ENCODE measurements around the gene RIMS3. TPM values are rescaled to one million over a fixed set of nuclear protein-coding genes. Genes with fewer than 3 reads are reported as not detected.
"Not testable (repeated sequence)": the region's sequence is repeated elsewhere in the genome, so short reads cannot be mapped to it uniquely, and the experiment has no call there.

The RIMS3 gene
- total and polyA plus RNA-seq, 4 donors, result 4.9 to 18.3 (median 11.5) TPM

DNA sequence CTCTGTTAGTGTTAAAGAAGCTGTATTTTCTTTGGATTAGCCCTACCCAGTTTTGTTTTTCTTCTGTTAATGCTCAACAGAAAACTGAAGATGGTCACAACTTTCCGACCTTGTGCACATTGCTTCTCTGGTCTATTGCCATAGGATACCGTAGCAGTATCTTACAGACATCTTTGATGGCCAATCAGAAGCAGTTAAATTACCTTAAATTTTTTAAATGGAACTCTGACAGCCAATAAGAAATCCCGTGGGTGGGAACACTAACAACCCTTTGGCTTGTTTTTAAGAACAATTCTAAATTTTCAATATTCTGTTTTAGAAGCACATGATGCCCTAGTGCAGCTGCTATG, 43.2 kb upstream of the RIMS3 start:
- peak; percentile 39 for ATAC-seq (ENCODE audit: low FRiP score)
- WGBS, 2 donors, result 0 to 1% methylated on average over 3 of the region's 3 CpGs
- no peaks in the 10 kb centered on the region for H3K9me3 ChIP-seq (ENCODE audit: control insufficient read depth, low read length)
- intact Hi-C loops (cut with DNase I), result loop anchor here in 1 of 2 donors (10.0 kb wide), 1 partner anchor 56 kb away; no protein-coding TSS in a partner anchor
- no peaks in the 10 kb centered on the region for H3K27me3 ChIP-seq (ENCODE audit: control insufficient read depth in 1 of 2, insufficient read depth in 2 of 2, low read length in 1 of 2)
- no peak for DNase-seq
- H3K4me1 ChIP-seq (ENCODE audit: control insufficient read depth in 1 of 2, insufficient read depth in 2 of 2, low read length in 2 of 2), result peaks cover 3 to 7% of the 10 kb centered on the region in 2 donors
- no peaks in the 10 kb centered on the region for H3K36me3 ChIP-seq (ENCODE audit: control insufficient read depth in 1 of 2, insufficient read depth in 2 of 2, low read length in 1 of 2)
- peak overlapping the region; percentile 67 to 83 for H3K27ac ChIP-seq (ENCODE audit: low read depth in 1 of 2, low read length in 2 of 2)
- H3K4me3 ChIP-seq (ENCODE audit: low read length in 2 of 2), result peak overlapping the region; percentile 82 to 95

DNA sequence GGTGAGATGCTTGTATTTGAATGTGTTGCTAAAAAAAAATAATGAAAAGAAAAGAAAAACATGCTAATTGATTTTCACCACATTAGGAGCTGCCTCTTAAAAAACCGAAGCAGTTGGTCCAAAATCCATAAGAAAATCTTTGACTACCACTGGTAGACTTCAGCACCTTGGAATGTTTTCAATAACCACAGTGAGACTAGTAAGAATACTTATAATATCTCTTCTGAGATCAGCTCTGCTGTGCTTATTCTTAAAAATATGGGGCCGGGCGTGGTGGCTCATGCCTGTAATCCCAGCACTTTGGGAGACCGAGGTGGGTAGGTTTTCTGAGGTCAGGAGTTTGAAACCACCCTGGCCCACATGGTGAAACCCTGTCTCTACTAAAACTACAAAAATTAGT, 41.1 kb upstream of the RIMS3 start:
- Histone ChIP-seq H3K27me3 (ENCODE audit: control insufficient read depth in 1 of 2, insufficient read depth in 2 of 2, low read length in 1 of 2) (no peaks in the 10 kb centered on the region), H3K36me3 (ENCODE audit: control insufficient read depth in 1 of 2, insufficient read depth in 2 of 2, low read length in 1 of 2) (no peaks in the 10 kb centered on the region), H3K4me3 (ENCODE audit: low read length in 2 of 2) (no peak overlapping the region), H3K27ac (ENCODE audit: low read depth in 1 of 2, low read length in 2 of 2) (no peak overlapping the region), H3K9me3 (ENCODE audit: control insufficient read depth, low read length) (no peaks in the 10 kb centered on the region), H3K4me1 (ENCODE audit: control insufficient read depth in 1 of 2, insufficient read depth in 2 of 2, low read length in 2 of 2) (peaks cover 3 to 7% of the 10 kb centered on the region in 2 donors)
- WGBS, 2 donors, result 53 to 80% methylated on average over 4 of the region's 4 CpGs
- no peak for ATAC-seq (ENCODE audit: low FRiP score)
- intact Hi-C loops (cut with DNase I), result loop anchor here in 1 of 2 donors (10.0 kb wide), 1 partner anchor 58 kb away; no protein-coding TSS in a partner anchor
- no peak for DNase-seq

DNA sequence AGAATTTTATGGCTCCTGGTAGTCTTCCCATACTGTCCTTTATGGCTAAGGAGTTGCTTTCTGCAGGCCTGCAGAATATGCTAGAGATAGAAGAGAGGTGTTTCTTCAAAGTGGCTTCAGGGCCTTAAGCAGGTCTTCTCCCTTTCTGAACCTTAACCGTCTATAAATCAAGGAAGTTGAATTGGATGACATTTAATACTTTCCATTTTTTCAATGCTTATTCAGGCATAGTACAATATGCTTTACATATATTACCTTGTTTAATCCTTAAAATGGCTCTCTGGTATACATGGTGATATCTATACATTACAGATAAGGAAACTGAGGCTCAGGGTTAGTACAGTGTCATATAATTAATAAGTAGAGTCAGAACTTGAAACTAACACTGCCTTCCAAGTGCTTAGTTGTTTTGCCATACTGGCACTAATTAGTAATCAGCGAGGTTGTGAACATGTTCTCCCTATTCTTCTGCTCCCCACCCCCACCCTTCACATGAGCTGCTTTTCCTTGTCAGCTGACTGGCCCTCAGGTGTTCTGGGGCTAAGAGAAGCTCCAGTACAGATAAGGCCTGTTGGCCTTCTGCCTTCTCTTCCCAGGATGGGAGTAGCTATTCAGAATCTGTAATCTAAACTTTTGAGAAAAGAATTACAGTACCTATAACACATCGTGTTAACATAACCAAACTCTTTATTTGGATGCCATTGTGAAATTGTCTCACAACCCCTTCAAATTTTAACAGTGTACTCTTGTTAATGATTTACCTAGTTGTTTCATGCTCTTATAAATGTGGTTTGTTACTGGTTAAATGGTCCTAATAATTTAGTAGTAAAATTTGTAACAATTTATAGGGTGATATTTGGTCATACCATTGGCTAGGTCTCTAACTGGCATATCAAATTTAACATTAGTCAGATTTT, 39.6 kb upstream of the RIMS3 start:
- DNase-seq (no peak), ATAC-seq (ENCODE audit: low FRiP score) (no peak)
- H3K4me1 ChIP-seq (ENCODE audit: control insufficient read depth in 1 of 2, insufficient read depth in 2 of 2, low read length in 2 of 2), result peaks cover 0 to 4% of the 10 kb centered on the region in 2 donors
- no peak overlapping the region for H3K27ac ChIP-seq (ENCODE audit: low read depth in 1 of 2, low read length in 2 of 2)
- H3K4me3 ChIP-seq (ENCODE audit: low read length in 2 of 2), result no peak overlapping the region
- no peaks in the 10 kb centered on the region for H3K36me3 ChIP-seq (ENCODE audit: control insufficient read depth in 1 of 2, insufficient read depth in 2 of 2, low read length in 1 of 2)
- H3K9me3 ChIP-seq (ENCODE audit: control insufficient read depth, low read length), result no peaks in the 10 kb centered on the region
- 90 to 96% methylated on average over 3 of the region's 3 CpGs for WGBS, 2 donors
- no peaks in the 10 kb centered on the region for H3K27me3 ChIP-seq (ENCODE audit: control insufficient read depth in 1 of 2, insufficient read depth in 2 of 2, low read length in 1 of 2)
- intact Hi-C loops (cut with DNase I), result loop anchor here in 1 of 2 donors (10.0 kb wide), 1 partner anchor 60 kb away; no protein-coding TSS in a partner anchor

DNA sequence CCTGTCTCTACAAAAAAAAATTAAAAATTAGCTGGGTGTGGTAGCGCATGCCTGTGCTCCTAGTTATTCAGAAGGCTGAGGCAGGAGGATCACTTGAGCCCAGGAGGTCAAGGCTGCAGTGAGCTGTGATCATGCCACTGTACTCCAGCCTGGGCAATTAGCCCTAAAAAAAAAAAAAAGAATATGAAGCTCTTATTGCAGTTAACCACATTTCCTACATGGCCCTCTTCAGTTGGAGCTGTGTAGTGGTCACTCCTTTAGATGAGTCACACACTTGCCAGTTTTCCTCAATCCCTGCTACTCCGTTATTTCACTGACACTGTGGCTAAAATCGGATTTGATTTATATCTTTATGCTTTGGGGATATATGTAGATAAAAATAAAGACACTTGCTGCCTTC, 37.8 kb upstream of the RIMS3 start:
- Histone ChIP-seq H3K27ac (ENCODE audit: low read depth in 1 of 2, low read length in 2 of 2) (no peak overlapping the region), H3K9me3 (ENCODE audit: control insufficient read depth, low read length) (no peaks in the 10 kb centered on the region), H3K36me3 (ENCODE audit: control insufficient read depth in 1 of 2, insufficient read depth in 2 of 2, low read length in 1 of 2) (no peaks in the 10 kb centered on the region), H3K4me3 (ENCODE audit: low read length in 2 of 2) (no peak overlapping the region), H3K27me3 (ENCODE audit: control insufficient read depth in 1 of 2, insufficient read depth in 2 of 2, low read length in 1 of 2) (no peaks in the 10 kb centered on the region), H3K4me1 (ENCODE audit: control insufficient read depth in 1 of 2, insufficient read depth in 2 of 2, low read length in 2 of 2) (peaks cover 0 to 3% of the 10 kb centered on the region in 2 donors)
- WGBS, 2 donors, result 67 to 71% methylated on average over 3 of the region's 3 CpGs
- ATAC-seq (ENCODE audit: low FRiP score), result no peak
- DNase-seq, result no peak
- intact Hi-C loops (cut with DNase I), result loop anchor here in 1 of 2 donors (10.0 kb wide), 1 partner anchor 61 kb away; no protein-coding TSS in a partner anchor

DNA sequence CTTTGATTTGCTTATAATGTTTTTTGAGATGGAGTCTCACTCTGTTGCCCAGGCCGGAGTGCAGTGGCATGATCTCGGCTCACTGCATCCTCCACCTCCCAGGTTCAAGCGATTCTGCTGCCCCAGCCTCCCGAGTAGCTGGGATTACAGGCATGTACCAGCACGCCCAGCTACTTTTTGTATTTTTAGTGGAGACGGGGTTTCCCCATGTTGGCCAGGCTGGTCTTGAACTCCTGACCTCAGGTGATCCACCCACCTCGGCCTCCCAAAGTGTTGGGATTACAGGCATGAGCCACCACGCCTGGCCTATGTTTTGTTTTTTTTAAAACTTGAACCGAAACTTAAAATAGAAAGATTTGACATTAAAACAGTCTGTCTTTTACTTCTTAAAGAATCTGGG, 37.3 kb upstream of the RIMS3 start:
- H3K27me3 ChIP-seq (ENCODE audit: control insufficient read depth in 1 of 2, insufficient read depth in 2 of 2, low read length in 1 of 2), result not testable (repeated sequence)

DNA sequence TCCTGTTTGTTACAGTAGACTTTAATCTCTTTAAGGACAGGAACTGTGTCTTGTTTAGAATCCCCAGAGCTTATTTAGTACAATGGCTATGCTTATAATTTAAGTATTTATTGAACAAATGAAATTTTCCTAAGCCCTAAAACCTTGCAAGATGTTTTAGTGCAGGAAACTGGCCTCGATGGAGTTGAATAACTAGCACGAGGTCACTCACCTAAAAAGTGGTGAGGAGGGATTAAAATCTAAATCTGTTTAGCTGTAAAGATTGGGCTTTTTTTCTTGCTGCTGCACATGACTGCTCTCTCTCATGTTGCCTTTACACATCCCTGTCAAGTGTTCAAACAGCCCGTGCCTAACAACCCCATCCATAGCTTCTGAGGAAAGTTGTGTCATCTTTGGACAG, 36.2 kb upstream of the RIMS3 start:
- ATAC-seq (ENCODE audit: low FRiP score), result no peak
- WGBS, 2 donors, result 53 to 63% methylated on average over 3 of the region's 3 CpGs

More for the DNA sequence above, 37.3 kb upstream of the RIMS3 start:
- H3K36me3 ChIP-seq (ENCODE audit: control insufficient read depth in 1 of 2, insufficient read depth in 2 of 2, low read length in 1 of 2); H3K4me3 ChIP-seq (ENCODE audit: low read length in 2 of 2); DNase-seq; ATAC-seq (ENCODE audit: low FRiP score); H3K4me1 ChIP-seq (ENCODE audit: control insufficient read depth in 1 of 2, insufficient read depth in 2 of 2, low read length in 2 of 2); H3K27ac ChIP-seq (ENCODE audit: low read depth in 1 of 2, low read length in 2 of 2); H3K9me3 ChIP-seq (ENCODE audit: control insufficient read depth, low read length): not testable (repeated sequence)
- intact Hi-C loops (cut with DNase I), result loop anchor here in 1 of 2 donors (10.0 kb wide), 1 partner anchor 62 kb away; no protein-coding TSS in a partner anchor
- 72 to 75% methylated on average over 9 of the region's 9 CpGs for WGBS, 2 donors

DNA sequence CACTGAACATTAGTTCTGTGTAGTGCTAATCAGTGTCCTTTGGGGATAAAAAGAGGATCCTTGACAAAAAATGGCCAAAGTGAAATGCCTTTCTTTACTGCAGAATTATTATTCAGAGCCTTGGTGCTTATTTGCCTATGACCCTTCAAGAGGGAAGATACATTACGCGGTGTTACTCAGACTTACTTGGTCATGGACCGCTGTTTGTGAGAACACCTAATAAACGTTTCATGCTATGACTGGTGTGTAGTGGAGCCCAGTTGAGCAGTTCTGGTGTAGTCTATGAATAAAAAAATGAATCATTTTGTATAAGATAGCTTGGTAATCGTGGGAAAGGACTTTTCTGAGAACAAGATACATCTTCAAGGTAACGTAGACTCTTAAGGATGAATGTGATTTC, 34.3 kb upstream of the RIMS3 start:
- Histone ChIP-seq H3K4me3 (ENCODE audit: low read length in 2 of 2) (no peak overlapping the region), H3K27me3 (ENCODE audit: control insufficient read depth in 1 of 2, insufficient read depth in 2 of 2, low read length in 1 of 2) (no peaks in the 10 kb centered on the region), H3K9me3 (ENCODE audit: control insufficient read depth, low read length) (no peaks in the 10 kb centered on the region), H3K36me3 (ENCODE audit: control insufficient read depth in 1 of 2, insufficient read depth in 2 of 2, low read length in 1 of 2) (no peaks in the 10 kb centered on the region), H3K27ac (ENCODE audit: low read depth in 1 of 2, low read length in 2 of 2) (peak overlapping the region in 1 of 2 donors; percentile 82), H3K4me1 (ENCODE audit: control insufficient read depth in 1 of 2, insufficient read depth in 2 of 2, low read length in 2 of 2) (peaks cover 0 to 3% of the 10 kb centered on the region in 2 donors)
- ATAC-seq (ENCODE audit: low FRiP score), result no peak
- 87 to 90% methylated on average over 6 of the region's 6 CpGs for WGBS, 2 donors
- no peak for DNase-seq
- intact Hi-C loops (cut with DNase I), result loop anchor here (10.0 kb wide), 2 partner anchors 65 to 105 kb away; no protein-coding TSS in a partner anchor

More for the DNA sequence above, 36.2 kb upstream of the RIMS3 start:
- peaks cover 0 to 3% of the 10 kb centered on the region in 2 donors for H3K4me1 ChIP-seq (ENCODE audit: control insufficient read depth in 1 of 2, insufficient read depth in 2 of 2, low read length in 2 of 2)
- H3K27me3 ChIP-seq (ENCODE audit: control insufficient read depth in 1 of 2, insufficient read depth in 2 of 2, low read length in 1 of 2), result no peaks in the 10 kb centered on the region
- DNase-seq, result no peak
- H3K4me3 ChIP-seq (ENCODE audit: low read length in 2 of 2), result no peak overlapping the region
- no peaks in the 10 kb centered on the region for H3K36me3 ChIP-seq (ENCODE audit: control insufficient read depth in 1 of 2, insufficient read depth in 2 of 2, low read length in 1 of 2)
- no peak overlapping the region for H3K27ac ChIP-seq (ENCODE audit: low read depth in 1 of 2, low read length in 2 of 2)
- no peaks in the 10 kb centered on the region for H3K9me3 ChIP-seq (ENCODE audit: control insufficient read depth, low read length)
- intact Hi-C loops (cut with DNase I), result loop anchor here in 1 of 2 donors (10.0 kb wide), 1 partner anchor 63 kb away; no protein-coding TSS in a partner anchor

DNA sequence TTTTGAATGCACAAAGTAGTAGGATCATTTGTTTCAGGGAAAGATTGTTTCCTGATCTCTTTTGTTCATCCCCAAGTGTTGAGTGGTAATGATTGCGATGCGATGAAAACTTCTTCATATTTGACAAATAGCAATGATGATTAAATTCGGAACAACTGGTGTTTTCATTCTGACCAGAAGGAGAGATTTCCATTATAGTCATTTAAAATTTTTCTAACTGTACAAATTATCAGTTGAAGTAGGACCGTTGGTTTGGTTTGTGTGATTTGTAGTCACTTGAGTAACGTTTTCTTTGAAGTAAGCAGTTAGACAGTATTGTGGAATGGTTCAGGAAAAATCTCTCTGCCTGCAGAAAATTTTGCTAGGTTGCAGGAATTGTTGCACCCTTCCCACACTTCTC, 32.0 kb upstream of the RIMS3 start:
- no peak for DNase-seq
- Histone ChIP-seq H3K27me3 (ENCODE audit: control insufficient read depth in 1 of 2, insufficient read depth in 2 of 2, low read length in 1 of 2) (no peaks in the 10 kb centered on the region), H3K4me3 (ENCODE audit: low read length in 2 of 2) (no peak overlapping the region), H3K9me3 (ENCODE audit: control insufficient read depth, low read length) (no peaks in the 10 kb centered on the region), H3K4me1 (ENCODE audit: control insufficient read depth in 1 of 2, insufficient read depth in 2 of 2, low read length in 2 of 2) (peaks cover 0 to 8% of the 10 kb centered on the region in 2 donors), H3K27ac (ENCODE audit: low read depth in 1 of 2, low read length in 2 of 2) (no peak overlapping the region), H3K36me3 (ENCODE audit: control insufficient read depth in 1 of 2, insufficient read depth in 2 of 2, low read length in 1 of 2) (no peaks in the 10 kb centered on the region)
- intact Hi-C loops (cut with DNase I), result loop anchor here in 1 of 2 donors (10.0 kb wide), 1 partner anchor 107 kb away; no protein-coding TSS in a partner anchor
- WGBS, 2 donors, result 73 to 81% methylated on average over 5 of the region's 5 CpGs
- ATAC-seq (ENCODE audit: low FRiP score), result no peak

Measured in aorta (tissue), 5 donors.